NCI-H1694 treated with DMSO at 0.1 percent for 48 hours (cell line): Measurements from ENCODE around the gene IFITM1.
"Not testable (repeated sequence)": the region's sequence is repeated elsewhere in the genome, so short reads cannot be mapped to it uniquely, and the experiment has no call there.

Experiments
- DNase-seq: peaks from one replicate; lab custom pipeline; 2025; lab: John Stamatoyannopoulos, UW

IFITM1 gene

GRCh38 chr11:326592-326841 lies 12.7 kb downstream of the IFITM1 start:
- no peak for DNase-seq

GRCh38 chr11:326842-327580 lies 13.2 kb downstream of the IFITM1 start:
- no peak for DNase-seq

DNA sequence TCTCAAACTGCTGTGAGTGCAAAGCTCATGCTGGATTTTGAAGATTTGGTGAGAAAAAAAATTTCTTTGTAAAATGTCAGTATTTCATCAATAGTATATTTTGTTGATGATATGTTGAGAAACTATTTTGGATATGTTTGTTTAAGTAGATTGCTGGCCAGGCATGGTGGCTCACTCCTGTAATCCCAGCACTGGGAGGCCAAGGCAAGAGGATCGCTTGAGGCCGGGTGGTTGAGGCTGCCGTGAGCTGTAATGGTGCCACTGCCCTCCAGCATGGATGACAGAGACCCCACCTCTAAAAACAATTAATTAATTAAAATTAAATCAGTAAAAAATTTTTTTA lies 13.7 kb downstream of the IFITM1 start:
- DNase-seq, result no peak

DNA sequence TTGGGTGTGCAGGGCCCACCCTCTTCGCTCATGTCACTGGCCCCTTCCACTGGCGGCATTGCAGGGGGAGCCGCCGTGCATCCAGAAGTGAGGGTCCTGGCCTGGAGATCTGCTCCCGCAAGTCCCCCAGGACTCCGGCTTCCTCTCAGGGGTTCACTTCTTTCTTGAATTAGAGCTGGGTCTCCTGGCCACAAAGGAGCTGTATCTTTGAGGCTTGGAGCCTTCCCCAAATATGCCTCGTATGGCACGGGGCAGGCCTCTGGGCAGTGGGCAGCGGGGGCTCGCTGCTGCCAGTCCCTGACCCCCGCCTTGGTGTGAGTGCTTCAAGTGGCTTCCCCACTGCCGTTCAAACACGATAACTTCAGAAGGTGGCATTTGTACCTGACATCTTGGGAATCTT lies 14.2 kb downstream of the IFITM1 start:
- DNase-seq, result no peak

GRCh38 chr11:328516-329100 lies 14.8 kb downstream of the IFITM1 start:
- DNase-seq, result not testable (repeated sequence)

GRCh38 chr11:329886-330253 lies 16.0 kb downstream of the IFITM1 start:
- DNase-seq, result no peak

- DNase-seq, result no peak
These were observed 16.5 kb downstream of the IFITM1 start for GRCh38 chr11:330307-330693.

GRCh38 chr11:330694-331357 lies 17.0 kb downstream of the IFITM1 start:
- no peak for DNase-seq

- DNase-seq, result no peak
These were observed 17.7 kb downstream of the IFITM1 start for GRCh38 chr11:331358-332060.

DNA sequence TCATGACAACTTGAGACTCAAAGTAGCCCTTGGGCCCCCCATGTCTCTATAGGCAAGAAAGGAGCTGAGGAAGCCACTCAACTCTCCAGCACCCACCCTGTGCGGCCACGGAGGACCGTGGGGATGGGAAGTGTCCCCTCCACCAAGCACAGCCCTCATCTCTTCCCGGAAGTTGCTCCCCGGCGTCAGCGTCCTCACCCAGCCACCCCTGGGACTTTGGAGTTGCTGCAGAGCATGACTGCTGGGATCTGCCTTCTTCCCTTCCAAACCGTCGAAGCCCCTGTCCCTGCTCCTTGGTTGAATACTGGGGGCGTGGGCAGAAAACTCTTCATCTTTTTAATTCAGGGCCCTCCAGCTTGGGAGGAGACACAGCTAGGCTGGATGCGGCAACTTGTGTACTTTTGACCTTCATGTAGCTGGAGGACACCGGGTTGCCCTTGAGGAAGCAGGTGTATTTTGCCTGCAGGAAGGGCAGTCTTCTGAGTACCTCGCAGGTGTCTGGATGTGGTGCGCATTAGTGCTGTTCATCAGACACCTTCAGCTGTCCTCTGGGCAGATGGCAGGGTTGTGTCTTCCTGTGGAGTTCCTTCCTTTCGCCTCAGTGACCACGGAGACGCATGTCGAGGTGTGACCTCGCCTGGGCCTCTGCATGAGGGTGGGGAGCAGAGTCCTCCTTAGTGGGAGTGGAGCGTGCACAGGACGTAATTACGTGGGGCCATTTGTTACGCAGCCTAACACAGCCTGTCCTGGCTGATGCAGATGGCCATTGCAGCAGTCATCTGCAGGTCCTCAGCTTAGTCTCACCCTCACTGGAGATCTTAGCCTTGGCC lies 19.0 kb downstream of the IFITM1 start:
- no peak for DNase-seq

GRCh38 chr11:333616-334263 lies 19.9 kb downstream of the IFITM1 start:
- DNase-seq, result not testable (repeated sequence)

GRCh38 chr11:334264-334994 lies 20.6 kb downstream of the IFITM1 start:
- DNase-seq, result no peak

GRCh38 chr11:335779-336658 lies 22.2 kb downstream of the IFITM1 start:
- DNase-seq, result no peak

- DNase-seq, result no peak
These were observed 22.9 kb downstream of the IFITM1 start for GRCh38 chr11:336659-337198.

- DNase-seq, result no peak
These were observed 23.9 kb downstream of the IFITM1 start for GRCh38 chr11:337711-338110.

DNA sequence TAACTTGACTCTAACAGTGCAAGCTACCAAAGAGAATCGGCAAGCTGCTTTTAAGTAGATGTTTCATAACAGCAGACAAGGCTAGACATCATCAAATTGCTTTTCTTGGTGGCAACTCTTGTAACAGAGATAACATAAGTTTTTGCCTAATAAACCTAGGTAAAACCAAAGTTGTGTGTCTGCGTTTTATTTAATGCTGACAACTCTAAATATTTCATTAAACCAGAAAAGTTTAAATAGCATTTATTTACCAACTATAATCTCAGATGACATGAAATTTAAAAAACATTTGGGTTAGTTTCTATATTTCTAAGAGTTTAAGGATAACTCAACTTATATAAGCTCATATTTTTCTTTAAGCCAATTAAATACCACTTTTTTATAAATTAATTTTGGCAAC lies 26.1 kb downstream of the IFITM1 start:
- DNase-seq, result no peak

DNA sequence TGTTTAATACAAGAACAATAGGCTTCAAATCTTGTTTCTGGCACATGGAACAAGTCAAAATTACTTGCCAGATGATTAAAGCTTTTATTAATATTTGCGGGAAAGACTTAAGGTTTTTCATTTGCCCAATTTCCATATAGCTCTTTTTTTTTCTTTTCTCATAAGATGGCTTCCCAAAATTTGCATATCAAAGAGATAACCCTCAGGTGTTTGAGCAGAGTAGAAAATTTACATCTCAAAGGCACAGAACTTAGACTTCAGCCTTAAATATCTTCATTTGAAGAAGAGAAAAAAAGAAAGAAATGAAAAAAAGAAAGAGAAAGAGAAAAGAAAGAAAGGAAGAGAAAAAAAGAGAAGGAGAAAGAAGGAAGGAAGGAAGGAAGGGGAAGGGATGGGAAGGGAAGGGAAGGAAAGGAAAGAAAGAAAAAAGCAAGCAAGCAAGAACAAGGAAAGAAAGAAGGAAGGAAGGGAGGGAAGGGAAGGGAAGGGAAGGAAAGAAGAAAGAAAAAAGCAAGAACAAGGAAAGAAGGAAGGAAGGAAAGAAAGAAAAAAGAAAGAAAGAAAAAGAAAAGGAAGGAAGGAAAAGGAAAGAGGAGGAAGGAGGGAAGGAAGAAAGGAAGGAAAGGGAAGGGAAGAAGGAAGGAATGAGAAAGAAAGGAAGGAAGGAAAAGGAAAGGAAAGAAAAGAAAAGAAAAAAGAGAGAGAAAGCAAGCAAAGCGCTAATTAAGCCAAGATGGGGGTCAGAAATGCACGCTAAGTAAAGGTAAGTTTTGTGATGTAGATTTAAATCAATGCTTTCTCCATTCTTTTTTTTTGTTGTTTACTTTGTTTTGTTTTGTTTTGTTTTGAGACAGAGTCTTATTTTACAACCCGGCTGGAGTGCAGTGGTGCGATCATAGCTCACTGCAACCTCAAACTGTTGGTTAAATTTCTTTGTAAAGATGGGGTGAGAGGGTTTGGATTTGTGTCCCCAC lies 27.0 kb downstream of the IFITM1 start:
- DNase-seq, result no peak

- no peak for DNase-seq
These were observed 28.5 kb downstream of the IFITM1 start for GRCh38 chr11:342328-342727.
